ENCODE measurements around the gene TMPRSS11D. TPM values are rescaled to one million over a fixed set of nuclear protein-coding genes. Genes with fewer than 3 reads are reported as not detected.

Gene TMPRSS11D
- total and polyA plus RNA-seq, 8 donors = 0.11 to 0.48 (median 0.27) TPM; not detected in 2

GRCh38 chr4:67874986-67875385 lies 8.8 kb downstream of the TMPRSS11D start:
- Histone ChIP-seq H3K36me3 (no peaks in the 10 kb centered on the region), H3K4me3 (no peak overlapping the region), H3K9me3 (no peaks in the 10 kb centered on the region), H3K27me3 (no peaks in the 10 kb centered on the region), H3K27ac (no peak overlapping the region), H3K4me1 (no peaks in the 10 kb centered on the region)
- ATAC-seq (no peak), DNase-seq (no peak)
- intact Hi-C loops (cut with DNase I) = no loop called here
- TF ChIP-seq CTCF (IDR thresholded peaks at IDR 0.05) = no peak

- H3K27ac ChIP-seq = no peak overlapping the region
- H3K4me1 ChIP-seq = no peaks in the 10 kb centered on the region
- H3K36me3 ChIP-seq = no peaks in the 10 kb centered on the region
- ATAC-seq (no peak), DNase-seq (no peak)
- no peak overlapping the region for H3K4me3 ChIP-seq
- no peak for TF ChIP-seq CTCF (IDR thresholded peaks at IDR 0.05)
- H3K9me3 ChIP-seq = no peaks in the 10 kb centered on the region
- intact Hi-C loops (cut with DNase I) = no loop called here
- no peaks in the 10 kb centered on the region for H3K27me3 ChIP-seq
Measured at GRCh38 chr4:67873116-67873515, 10.7 kb downstream of the TMPRSS11D start.

GRCh38 chr4:67871867-67872266 lies 11.9 kb downstream of the TMPRSS11D start:
- TF ChIP-seq CTCF (IDR thresholded peaks at IDR 0.05) = peak; percentile 13 to 33
- peak; percentile 73 for ATAC-seq

GRCh38 chr4:67869580-67870190 lies 14.1 kb downstream of the TMPRSS11D start:
- no peak for TF ChIP-seq CTCF (IDR thresholded peaks at IDR 0.05)
- ATAC-seq (no peak), DNase-seq (no peak)
- Histone ChIP-seq H3K27me3 (no peaks in the 10 kb centered on the region), H3K4me3 (no peak overlapping the region), H3K36me3 (no peaks in the 10 kb centered on the region), H3K27ac (no peak overlapping the region), H3K9me3 (no peaks in the 10 kb centered on the region), H3K4me1 (no peaks in the 10 kb centered on the region)
- intact Hi-C loops (cut with DNase I) = no loop called here

More at GRCh38 chr4:67871867-67872266, 11.9 kb downstream of the TMPRSS11D start:
- intact Hi-C loops (cut with DNase I) = no loop called here
- Histone ChIP-seq H3K27ac (no peak overlapping the region), H3K27me3 (no peaks in the 10 kb centered on the region), H3K36me3 (no peaks in the 10 kb centered on the region), H3K9me3 (no peaks in the 10 kb centered on the region), H3K4me1 (no peaks in the 10 kb centered on the region), H3K4me3 (no peak overlapping the region)
- DNase-seq = peak in 1 of 4 donors; percentile 20

- no peak for DNase-seq
- TF ChIP-seq CTCF (IDR thresholded peaks at IDR 0.05) = no peak
- Histone ChIP-seq H3K4me1 (no peaks in the 10 kb centered on the region), H3K27me3 (no peaks in the 10 kb centered on the region), H3K9me3 (no peaks in the 10 kb centered on the region), H3K4me3 (no peak overlapping the region), H3K36me3 (no peaks in the 10 kb centered on the region), H3K27ac (no peak overlapping the region)
- ATAC-seq = no peak
- intact Hi-C loops (cut with DNase I) = no loop called here
Measured at GRCh38 chr4:67861513-67861912, 22.3 kb downstream of the TMPRSS11D start.

All from left lung (tissue), 10 donors.